A549 (cell line): Measurements from ENCODE around the gene POLD2. TPM values are rescaled to one million over a fixed set of nuclear protein-coding genes. Genes with fewer than 3 reads are reported as not detected.

Experiments used
- ATAC-seq, 2 experiments: fragments of 200-7000 bp in 1 of 2; fragments of >200 bp in 1 of 2; cut with Nextera tagmentation in 1 of 2; cut with Tn5 transposase in 1 of 2; 3 replicates each; pipeline versions ENCODE4 v1.8.0 to v1.9.1; 2018 to 2020; ENCODE audit warnings: mild to moderate bottlenecking in 1 of 2, moderate library complexity in 1 of 2
- CTCF ChIA-PET: fragments of 300-600 bp; sonication (Branson Sonifier 250); formaldehyde crosslinking; extraction: SDS; loops from one replicate; lab custom pipeline; 2021; ENCODE audit warnings: antibody characterized with exemption, inconsistent platforms; lab: Yijun Ruan, JAX
- POLR2A ChIA-PET: fragments of 350-600 bp; formaldehyde crosslinking; extraction: SDS; loops from one replicate; lab custom pipeline; 2021; ENCODE audit warnings: antibody characterized with exemption, inconsistent platforms; lab: Yijun Ruan, JAX
- DNase-seq, 2 experiments: peaks; one replicate each; pipeline versions ENCODE4 v3.0.0 to v3.0.0-alpha.2; 2011 to 2016; ENCODE audit warnings: low read depth in 1 of 2, low spot score in 1 of 2
- FAIRE-seq: peaks from 2 replicates; lab custom pipeline; 2011; peaks lifted over from hg19 to GRCh38; lab: Jason Lieb, UNC
- H3K27ac ChIP-seq, 2 experiments: fragments of >200 bp; sonication (Bioruptor Twin); formaldehyde crosslinking; 3 replicates each; pipeline ENCODE4 v1.5.1; 2016 to 2017
- H3K4me1 ChIP-seq: fragments of >200 bp; sonication (Bioruptor Twin); formaldehyde crosslinking; 3 replicates; pipeline ENCODE4 v1.6.1; 2016
- H3K4me2 ChIP-seq: fragments of >200 bp; sonication (Bioruptor Twin); formaldehyde crosslinking; 3 replicates; pipeline ENCODE4 v1.6.1; 2016
- H3K4me3 ChIP-seq: fragments of >200 bp; sonication (Bioruptor Twin); formaldehyde crosslinking; 3 replicates; pipeline ENCODE4 v1.5.1; 2016
- H3K9me3 ChIP-seq: fragments of >200 bp; sonication (Bioruptor Twin); formaldehyde crosslinking; 3 replicates; pipeline ENCODE4 v1.6.1; 2016
- BHLHE40 ChIP-seq: IDR thresholded peaks from 2 replicates; pipeline ENCODE4 v1.6.1; 2012; ENCODE audit warnings: low read depth, low read length, inconsistent platforms
- CBX2 ChIP-seq: fragments of 200-600 bp; sonication (generic); IDR thresholded peaks from 2 replicates; pipeline ENCODE4 v1.6.1; 2016; ENCODE audit warnings: low read depth, mild to moderate bottlenecking, borderline replicate concordance
- CBX8 ChIP-seq: fragments of 200-600 bp; sonication (generic); IDR thresholded peaks from 2 replicates; pipeline ENCODE4 v1.6.1; 2016
- CEBPB ChIP-seq, 2 experiments: fragments of >200 bp in 1 of 2; sonication (Bioruptor Twin) in 1 of 2; formaldehyde crosslinking in 1 of 2; IDR thresholded peaks; 2 replicates each; pipeline ENCODE4 v1.6.1; 2012 to 2016
- CHD2 ChIP-seq: fragments of 150-350 bp; IDR thresholded peaks from 2 replicates; pipeline ENCODE4 v1.6.1; 2014; ENCODE audit warnings: low read length; ENCODE audit not compliant: partially characterized antibody
- CHD4 ChIP-seq: fragments of 200-600 bp; sonication (generic); IDR thresholded peaks from 2 replicates; pipeline ENCODE4 v1.6.1; 2016; ENCODE audit warnings: antibody characterized with exemption, mild to moderate bottlenecking, borderline replicate concordance
- EHF ChIP-seq: fragments of 250-450 bp; sonication (Bioruptor Pico); IDR thresholded peaks from 2 replicates; pipeline ENCODE4 v1.5.0; 2020; ENCODE audit warnings: mild to moderate bottlenecking
- EHMT2 ChIP-seq: fragments of 200-600 bp; sonication (generic); IDR thresholded peaks from 2 replicates; pipeline ENCODE4 v1.6.1; 2016; ENCODE audit warnings: antibody characterized with exemption, low read depth, mild to moderate bottlenecking, moderate library complexity
- FOSB ChIP-seq: fragments of 250-450 bp; sonication (Bioruptor Pico); IDR thresholded peaks from 2 replicates; pipeline ENCODE4 v1.5.0; 2020; ENCODE audit warnings: mild to moderate bottlenecking, moderate library complexity
- FOXS1 ChIP-seq: fragments of 250-450 bp; sonication (Bioruptor Pico); IDR thresholded peaks from 2 replicates; pipeline ENCODE4 v1.5.0; 2020; ENCODE audit warnings: mild to moderate bottlenecking, moderate library complexity
- HDAC2 ChIP-seq: fragments of 200-600 bp; sonication (generic); IDR thresholded peaks from 2 replicates; pipeline ENCODE4 v1.6.1; 2016
- HEYL ChIP-seq: fragments of 250-450 bp; sonication (Bioruptor Pico); IDR thresholded peaks from 2 replicates; pipeline ENCODE4 v1.8.0; 2021; ENCODE audit warnings: mild to moderate bottlenecking, moderate library complexity
- HOXA7 ChIP-seq: fragments of 250-450 bp; sonication (Bioruptor Pico); IDR thresholded peaks from 2 replicates; pipeline ENCODE4 v1.5.0; 2020; ENCODE audit warnings: mild to moderate bottlenecking, moderate library complexity
- JUN ChIP-seq, 2 experiments: fragments of >200 bp; sonication (Bioruptor Twin); formaldehyde crosslinking; IDR thresholded peaks; 2 replicates in 1 of 2; 3 replicates in 1 of 2; pipeline ENCODE4 v1.6.1; 2016 to 2017
- KDM1A ChIP-seq: fragments of 200-600 bp; sonication (generic); IDR thresholded peaks from 2 replicates; pipeline ENCODE4 v1.6.1; 2016; ENCODE audit warnings: low read depth, mild to moderate bottlenecking
- MYC ChIP-seq: IDR thresholded peaks from 2 replicates; pipeline ENCODE4 v1.6.1; 2012; ENCODE audit warnings: mild to moderate bottlenecking, inconsistent platforms, low read length, improper control_type of control experiment, borderline replicate concordance
- NPAS2 ChIP-seq: fragments of 250-450 bp; sonication (Bioruptor Pico); IDR thresholded peaks from 2 replicates; pipeline ENCODE4 v1.8.0; 2022; ENCODE audit warnings: mild to moderate bottlenecking, moderate library complexity, borderline replicate concordance
- NR3C1 ChIP-seq: fragments of >200 bp; sonication (Bioruptor Twin); formaldehyde crosslinking; IDR thresholded peaks from 3 replicates; pipeline ENCODE4 v1.6.1; 2017
- POLR2A ChIP-seq: IDR thresholded peaks from 2 replicates; pipeline ENCODE4 v1.6.1; 2012; ENCODE audit warnings: mild to moderate bottlenecking, low read length
- RCOR1 ChIP-seq: fragments of 150-350 bp; IDR thresholded peaks from 2 replicates; pipeline ENCODE4 v1.6.1; 2014; ENCODE audit warnings: antibody characterized with exemption, low read length, low read depth
- RFX5 ChIP-seq: fragments of 450-650 bp; IDR thresholded peaks from 2 replicates; pipeline ENCODE4 v1.7.1; 2014; ENCODE audit warnings: antibody characterized with exemption, mild to moderate bottlenecking, moderate library complexity
- RNF2 ChIP-seq: fragments of 200-600 bp; sonication (generic); IDR thresholded peaks from 2 replicates; pipeline ENCODE4 v1.6.1; 2016; ENCODE audit warnings: low read depth, mild to moderate bottlenecking, antibody characterized with exemption, moderate library complexity, borderline replicate concordance
- TP53 ChIP-seq: fragments of 250-450 bp; sonication (Bioruptor Pico); IDR thresholded peaks from 2 replicates; pipeline ENCODE4 v1.5.0; 2021; ENCODE audit warnings: mild to moderate bottlenecking, moderate library complexity
- ZNF302 ChIP-seq: fragments of 250-450 bp; sonication (Bioruptor Pico); IDR thresholded peaks from 2 replicates; pipeline ENCODE4 v1.9.0; 2021; ENCODE audit warnings: inconsistent platforms, mild to moderate bottlenecking, moderate library complexity
- WGBS: methylation state at CpG from one replicate; pipeline ENCODE4 v1.1.6; 2017; ENCODE audit errors: missing lambda C conversion rate; 5-methylcytosine and 5-hydroxymethylcytosine counted together
- polyA plus RNA-seq, 4 experiments: library from polyadenylated mRNA; depleted of rRNA in 3 of 4; stranded (reverse); fragments of >200 nt; fragmentation: RNase III in 1 of 4; extraction: RNeasy Plus Mini Kit Qiagen cat#74134 plus additional on column Dnase treatment in 1 of 4; gene quantifications; 2 replicates in 3 of 4; 3 replicates in 1 of 4; pipeline ENCODE4 v1.2.3, GENCODE V29; 2011 to 2017
- TF ChIP-seq, protein P1 (sequence below): IDR thresholded peaks from 2 replicates; pipeline ENCODE4 v1.6.1; 2012
- TF ChIP-seq, protein P2 (sequence below): fragments of 250-450 bp; sonication (Bioruptor Pico); IDR thresholded peaks from 2 replicates; pipeline ENCODE4 v1.5.0; 2021; ENCODE audit warnings: mild to moderate bottlenecking, moderate library complexity, borderline replicate concordance
- TF ChIP-seq, protein P3 (sequence below): IDR thresholded peaks from 2 replicates; pipeline ENCODE4 v1.6.1; 2012
- TF ChIP-seq, protein P4 (sequence below): fragments of >200 bp; sonication (Bioruptor Twin); formaldehyde crosslinking; IDR thresholded peaks from 3 replicates; pipeline ENCODE4 v1.6.1; 2016

POLD2 gene
- polyA plus RNA-seq, 2 of the 4 experiments (the other 2 are of a cell fraction) = 126 to 138 TPM

DNA sequence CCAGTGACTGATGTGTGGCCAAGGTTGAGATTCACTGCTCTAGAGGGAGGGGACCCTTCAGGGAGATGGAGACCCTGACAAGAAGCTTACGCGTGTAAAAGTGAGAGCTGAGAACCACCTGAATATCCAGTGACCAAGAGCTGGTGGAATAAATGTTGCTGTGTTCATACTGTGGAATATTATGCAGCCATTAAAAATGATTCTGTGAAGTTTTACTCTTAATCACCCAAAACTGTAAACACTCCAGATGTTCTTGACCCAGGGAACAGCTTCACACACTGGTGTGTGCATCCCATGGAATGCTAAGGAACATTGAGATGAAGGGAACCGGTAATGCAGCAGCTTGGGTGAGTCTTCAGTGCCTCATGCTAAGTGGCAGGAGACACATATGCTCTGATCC lies 36.7 kb downstream of the POLD2 start:
- ATAC-seq = no peak
- Histone ChIP-seq H3K27ac (no peak overlapping the region), H3K9me3 (no peaks in the 10 kb centered on the region), H3K4me2 (no peak overlapping the region), H3K4me3 (no peak overlapping the region), H3K4me1 (peaks cover 3% of the 10 kb centered on the region; the same call in 2 of the 3 replicates)
- WGBS = 87% methylated on average over 3 of the region's 3 CpGs
- TF ChIP-seq FOXS1 (CRISPR knock-in tag) = no peak
- no peak for TF ChIP-seq HDAC2
- TF ChIP-seq ZNF302 = no peak
- TF ChIP-seq RNF2 = no peak
- TF ChIP-seq POLR2A = no peak
- TF ChIP-seq TP53 (CRISPR knock-in tag) = no peak
- TF ChIP-seq BHLHE40 = no peak
- TF ChIP-seq HEYL (CRISPR knock-in tag) = no peak
- TF ChIP-seq NR3C1 = no peak
- CTCF ChIA-PET = interaction anchor here (0.7 to 3.2 kb wide), 4 partner anchors 10 to 154 kb away, joined by 3 to 11 read pairs (median 4); no protein-coding TSS in a partner anchor
- no peak for DNase-seq
- no peak for FAIRE-seq
- POLR2A ChIA-PET = no interaction called here

DNA sequence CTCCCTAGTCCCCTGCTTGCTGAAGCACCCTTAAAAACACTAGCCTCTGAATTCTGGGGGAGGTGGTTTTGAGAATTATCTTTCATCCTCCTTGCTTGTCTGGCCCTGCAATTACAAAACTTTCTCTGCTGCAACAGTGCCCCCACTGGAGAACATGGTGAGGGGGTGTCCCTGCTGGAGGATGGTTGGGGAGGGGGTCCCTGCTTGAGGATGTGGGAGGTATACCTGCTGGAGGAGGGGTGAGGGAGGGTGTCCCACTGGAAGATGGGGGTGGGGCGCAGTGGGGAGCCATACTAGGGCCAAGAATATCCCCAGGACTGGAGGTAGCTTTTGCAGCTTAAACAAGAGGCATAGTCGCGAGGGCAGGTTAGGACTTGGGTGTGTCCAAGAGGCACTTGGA lies 37.8 kb downstream of the POLD2 start:
- no peak for TF ChIP-seq CHD4
- TF ChIP-seq, protein P1, sequence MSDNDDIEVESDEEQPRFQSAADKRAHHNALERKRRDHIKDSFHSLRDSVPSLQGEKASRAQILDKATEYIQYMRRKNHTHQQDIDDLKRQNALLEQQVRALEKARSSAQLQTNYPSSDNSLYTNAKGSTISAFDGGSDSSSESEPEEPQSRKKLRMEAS = no peak
- TF ChIP-seq BHLHE40 = no peak
- TF ChIP-seq POLR2A = no peak
- no peak for TF ChIP-seq MYC
- Histone ChIP-seq H3K4me2 (no peak overlapping the region), H3K27ac (no peak overlapping the region), H3K9me3 (no peaks in the 10 kb centered on the region), H3K4me1 (peaks cover 8% of the 10 kb centered on the region), H3K4me3 (no peak overlapping the region)
- ChIA-PET POLR2A (no interaction called here), CTCF (interaction anchor here (0.6 to 3.2 kb wide), 9 partner anchors 9 to 155 kb away, joined by 3 to 11 read pairs (median 3); no protein-coding TSS in a partner anchor)
- no peak for DNase-seq
- no peak for FAIRE-seq
- ATAC-seq = no peak
- 80% methylated on average over 3 of the region's 3 CpGs for WGBS

DNA sequence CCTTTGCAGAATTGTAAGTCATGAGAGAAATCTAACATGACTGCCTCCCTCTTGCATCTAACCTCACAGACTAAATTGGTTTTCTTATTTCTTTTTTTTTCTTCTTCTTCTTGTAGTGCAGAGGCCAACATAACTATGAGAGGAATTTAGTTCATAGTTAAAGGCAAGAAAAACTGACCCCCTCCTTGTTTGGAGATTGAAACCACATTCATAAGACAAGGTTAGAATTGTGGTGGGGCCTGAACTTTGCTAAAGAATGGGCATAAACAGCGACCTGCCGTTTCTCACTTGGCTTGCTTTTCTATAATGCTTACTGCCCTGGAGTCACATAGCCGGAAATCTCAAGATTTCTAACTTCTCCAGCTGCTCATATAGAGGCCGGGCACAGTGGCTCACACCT lies 38.6 kb downstream of the POLD2 start:
- Histone ChIP-seq H3K4me1 (peaks cover 8% of the 10 kb centered on the region), H3K27ac (no peak overlapping the region), H3K9me3 (no peaks in the 10 kb centered on the region), H3K4me3 (no peak overlapping the region), H3K4me2 (no peak overlapping the region)
- ChIA-PET POLR2A (no interaction called here), CTCF (interaction anchor here (0.6 to 3.2 kb wide), 8 partner anchors 10 to 156 kb away, joined by 3 to 11 read pairs (median 3); no protein-coding TSS in a partner anchor)
- no peak for ATAC-seq
- no peak for DNase-seq
- 82% methylated on average over 4 of the region's 4 CpGs for WGBS
- FAIRE-seq = no peak
- TF ChIP-seq TP53 (CRISPR knock-in tag) (no peak), EHMT2 (no peak), NPAS2 (no peak), CEBPB (IDR thresholded peaks at IDR 0.05) (no peak), KDM1A (no peak), RFX5 (no peak), CBX8 (no peak), JUN (IDR thresholded peaks at IDR 0.05) (no peak), FOSB (CRISPR knock-in tag) (no peak), RCOR1 (no peak)

DNA sequence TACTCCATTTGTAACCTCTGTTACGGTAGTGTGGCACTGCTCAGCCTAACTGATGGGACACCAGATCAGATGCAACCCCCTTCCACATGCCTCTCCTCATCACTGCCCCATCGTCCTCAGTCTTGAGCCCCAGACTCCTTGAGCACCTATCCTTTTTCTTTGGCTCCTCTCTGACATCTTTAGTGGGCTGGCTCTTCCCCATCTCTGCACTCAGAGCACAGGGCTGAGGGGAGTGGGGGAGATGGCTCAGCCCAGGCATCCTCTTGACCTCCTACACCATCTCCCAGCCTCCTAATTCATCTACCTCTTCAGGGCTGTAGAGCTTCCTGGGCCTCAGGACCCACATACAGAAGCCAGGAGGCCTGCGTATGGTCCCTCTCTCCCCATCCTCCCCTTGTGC lies 39.6 kb downstream of the POLD2 start:
- ATAC-seq (no peak), FAIRE-seq (no peak), DNase-seq (no peak)
- no peak overlapping the region for H3K27ac ChIP-seq
- peaks cover 8% of the 10 kb centered on the region; the same call in 2 of the 3 replicates for H3K4me1 ChIP-seq
- 93% methylated on average over 3 of the region's 3 CpGs for WGBS
- H3K9me3 ChIP-seq = no peaks in the 10 kb centered on the region
- POLR2A ChIA-PET = no interaction called here
- H3K4me2 ChIP-seq = no peak overlapping the region
- H3K4me3 ChIP-seq = no peak overlapping the region
- TF ChIP-seq RNF2 (no peak), FOSB (CRISPR knock-in tag) (no peak), CBX2 (no peak), HOXA7 (CRISPR knock-in tag) (no peak), CHD2 (no peak), EHF (CRISPR knock-in tag) (no peak), MYC (no peak)
- TF ChIP-seq, protein P2, sequence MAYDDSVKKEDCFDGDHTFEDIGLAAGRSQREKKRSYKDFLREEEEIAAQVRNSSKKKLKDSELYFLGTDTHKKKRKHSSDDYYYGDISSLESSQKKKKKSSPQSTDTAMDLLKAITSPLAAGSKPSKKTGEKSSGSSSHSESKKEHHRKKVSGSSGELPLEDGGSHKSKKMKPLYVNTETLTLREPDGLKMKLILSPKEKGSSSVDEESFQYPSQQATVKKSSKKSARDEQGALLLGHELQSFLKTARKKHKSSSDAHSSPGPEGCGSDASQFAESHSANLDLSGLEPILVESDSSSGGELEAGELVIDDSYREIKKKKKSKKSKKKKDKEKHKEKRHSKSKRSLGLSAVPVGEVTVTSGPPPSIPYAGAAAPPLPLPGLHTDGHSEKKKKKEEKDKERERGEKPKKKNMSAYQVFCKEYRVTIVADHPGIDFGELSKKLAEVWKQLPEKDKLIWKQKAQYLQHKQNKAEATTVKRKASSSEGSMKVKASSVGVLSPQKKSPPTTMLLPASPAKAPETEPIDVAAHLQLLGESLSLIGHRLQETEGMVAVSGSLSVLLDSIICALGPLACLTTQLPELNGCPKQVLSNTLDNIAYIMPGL (CRISPR knock-in tag) = no peak
- TF ChIP-seq, protein P3, sequence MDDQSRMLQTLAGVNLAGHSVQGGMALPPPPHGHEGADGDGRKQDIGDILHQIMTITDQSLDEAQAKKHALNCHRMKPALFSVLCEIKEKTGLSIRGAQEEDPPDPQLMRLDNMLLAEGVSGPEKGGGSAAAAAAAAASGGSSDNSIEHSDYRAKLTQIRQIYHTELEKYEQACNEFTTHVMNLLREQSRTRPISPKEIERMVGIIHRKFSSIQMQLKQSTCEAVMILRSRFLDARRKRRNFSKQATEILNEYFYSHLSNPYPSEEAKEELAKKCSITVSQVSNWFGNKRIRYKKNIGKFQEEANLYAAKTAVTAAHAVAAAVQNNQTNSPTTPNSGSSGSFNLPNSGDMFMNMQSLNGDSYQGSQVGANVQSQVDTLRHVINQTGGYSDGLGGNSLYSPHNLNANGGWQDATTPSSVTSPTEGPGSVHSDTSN = no peak
- TF ChIP-seq, protein P4, sequence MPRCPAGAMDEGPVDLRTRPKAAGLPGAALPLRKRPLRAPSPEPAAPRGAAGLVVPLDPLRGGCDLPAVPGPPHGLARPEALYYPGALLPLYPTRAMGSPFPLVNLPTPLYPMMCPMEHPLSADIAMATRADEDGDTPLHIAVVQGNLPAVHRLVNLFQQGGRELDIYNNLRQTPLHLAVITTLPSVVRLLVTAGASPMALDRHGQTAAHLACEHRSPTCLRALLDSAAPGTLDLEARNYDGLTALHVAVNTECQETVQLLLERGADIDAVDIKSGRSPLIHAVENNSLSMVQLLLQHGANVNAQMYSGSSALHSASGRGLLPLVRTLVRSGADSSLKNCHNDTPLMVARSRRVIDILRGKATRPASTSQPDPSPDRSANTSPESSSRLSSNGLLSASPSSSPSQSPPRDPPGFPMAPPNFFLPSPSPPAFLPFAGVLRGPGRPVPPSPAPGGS = no peak
- CTCF ChIA-PET = no interaction called here
